Chondrocyte (in vitro differentiated cells): ENCODE measurements around the gene GREB1L. TPM values are rescaled to one million over a fixed set of nuclear protein-coding genes. Genes with fewer than 3 reads are reported as not detected.

Source experiments
- DNase-seq: peaks from one replicate; pipeline ENCODE4 v3.0.0; 2021; ENCODE audit warnings: mixed read lengths, low spot score
- H3K27ac Mint-ChIP-seq: one replicate; pipeline ENCODE4 v1.8.0; 2021; ENCODE audit warnings: mild to moderate bottlenecking, moderate library complexity, mixed read lengths; ENCODE audit not compliant: unreplicated experiment
- H3K27me3 Mint-ChIP-seq: 2 replicates; pipeline ENCODE4 v1.8.0; 2021; ENCODE audit warnings: low read depth, mixed read lengths
- H3K36me3 Mint-ChIP-seq: 2 replicates; pipeline ENCODE4 v1.8.0; 2021; ENCODE audit warnings: low read depth, mixed read lengths
- H3K4me1 Mint-ChIP-seq: 2 replicates; pipeline ENCODE4 v1.8.0; 2021; ENCODE audit warnings: low read depth, mild to moderate bottlenecking, mixed read lengths
- H3K4me3 Mint-ChIP-seq: one replicate; pipeline ENCODE4 v1.8.0; 2021; ENCODE audit warnings: mild to moderate bottlenecking, moderate library complexity, mixed read lengths; ENCODE audit not compliant: unreplicated experiment
- H3K9me3 Mint-ChIP-seq: 2 replicates; pipeline ENCODE4 v1.8.0; 2021; ENCODE audit warnings: low read depth, mixed read lengths
- total RNA-seq: library from RNA; stranded (reverse); gene quantifications from 3 replicates; pipeline ENCODE4 v1.2.1, GENCODE V29; 2021
- TF ChIP-seq, protein P1 (sequence below): fragments of 200-600 bp; sonication (generic); IDR thresholded peaks from 2 replicates; pipeline ENCODE4 v1.5.0; 2021; ENCODE audit warnings: antibody characterized with exemption, mild to moderate bottlenecking, moderate library complexity

The GREB1L gene
- total RNA-seq, 1 donor from 2014 or later, result 2.4 TPM

DNA sequence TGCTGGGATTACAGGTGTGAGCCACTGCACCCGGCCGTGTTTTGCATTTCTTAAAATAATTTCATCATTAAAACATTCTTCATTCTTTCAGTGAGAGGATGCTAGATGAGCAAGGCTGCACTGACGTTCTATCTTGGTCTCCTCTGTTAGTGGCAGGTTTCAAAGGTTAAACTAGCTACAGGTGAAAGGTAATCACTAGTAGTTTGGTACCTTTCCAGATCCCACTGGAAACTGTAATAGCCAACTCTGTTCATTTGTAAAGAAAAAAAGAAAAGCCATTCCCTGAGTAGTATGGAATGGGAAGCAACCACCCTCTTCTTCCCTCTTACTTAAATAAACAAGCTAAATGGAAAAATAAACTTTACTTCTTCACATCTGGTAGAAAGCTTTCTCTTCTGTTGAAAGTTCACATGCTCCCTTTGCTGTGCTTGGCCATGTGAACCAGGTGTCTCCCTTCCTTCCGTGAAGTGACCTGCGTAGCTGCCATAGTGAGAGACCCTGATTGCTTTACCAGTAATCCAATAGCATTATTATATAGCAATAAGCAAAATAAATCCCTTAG, 94.0 kb downstream of the GREB1L start:
- Mint-ChIP-seq H3K4me1 (peaks cover 12% of the 10 kb centered on the region), H3K9me3 (no peaks in the 10 kb centered on the region), H3K27ac (no peak overlapping the region), H3K27me3 (no peaks in the 10 kb centered on the region), H3K4me3 (no peak overlapping the region), H3K36me3 (no peaks in the 10 kb centered on the region)
- TF ChIP-seq, protein P1, sequence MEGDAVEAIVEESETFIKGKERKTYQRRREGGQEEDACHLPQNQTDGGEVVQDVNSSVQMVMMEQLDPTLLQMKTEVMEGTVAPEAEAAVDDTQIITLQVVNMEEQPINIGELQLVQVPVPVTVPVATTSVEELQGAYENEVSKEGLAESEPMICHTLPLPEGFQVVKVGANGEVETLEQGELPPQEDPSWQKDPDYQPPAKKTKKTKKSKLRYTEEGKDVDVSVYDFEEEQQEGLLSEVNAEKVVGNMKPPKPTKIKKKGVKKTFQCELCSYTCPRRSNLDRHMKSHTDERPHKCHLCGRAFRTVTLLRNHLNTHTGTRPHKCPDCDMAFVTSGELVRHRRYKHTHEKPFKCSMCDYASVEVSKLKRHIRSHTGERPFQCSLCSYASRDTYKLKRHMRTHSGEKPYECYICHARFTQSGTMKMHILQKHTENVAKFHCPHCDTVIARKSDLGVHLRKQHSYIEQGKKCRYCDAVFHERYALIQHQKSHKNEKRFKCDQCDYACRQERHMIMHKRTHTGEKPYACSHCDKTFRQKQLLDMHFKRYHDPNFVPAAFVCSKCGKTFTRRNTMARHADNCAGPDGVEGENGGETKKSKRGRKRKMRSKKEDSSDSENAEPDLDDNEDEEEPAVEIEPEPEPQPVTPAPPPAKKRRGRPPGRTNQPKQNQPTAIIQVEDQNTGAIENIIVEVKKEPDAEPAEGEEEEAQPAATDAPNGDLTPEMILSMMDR, result no peak
- no peak for DNase-seq

DNA sequence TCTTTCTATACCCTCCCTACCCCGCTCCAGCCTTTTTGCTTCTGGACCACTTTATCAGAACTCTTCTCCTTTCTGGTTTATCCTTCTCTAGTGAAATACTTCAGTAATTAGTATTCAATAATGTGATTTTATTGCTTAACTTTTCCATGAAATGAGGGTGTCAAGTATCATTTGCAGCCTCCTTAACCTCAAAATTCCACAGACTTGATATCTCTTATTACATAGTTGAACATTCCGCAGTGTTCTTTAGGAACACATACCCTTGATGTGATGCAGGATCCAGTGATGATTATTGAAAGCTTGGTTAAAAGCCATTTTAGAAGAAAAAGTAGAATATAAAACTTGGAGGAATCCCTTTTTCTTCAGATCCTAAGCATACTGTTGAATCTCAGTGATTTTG, 94.8 kb downstream of the GREB1L start:
- DNase-seq, result no peak
- H3K4me3 Mint-ChIP-seq, result no peak overlapping the region
- no peaks in the 10 kb centered on the region for H3K36me3 Mint-ChIP-seq
- TF ChIP-seq, protein P1, result no peak
- no peaks in the 10 kb centered on the region for H3K9me3 Mint-ChIP-seq
- H3K4me1 Mint-ChIP-seq, result peaks cover 12% of the 10 kb centered on the region
- no peaks in the 10 kb centered on the region for H3K27me3 Mint-ChIP-seq
- H3K27ac Mint-ChIP-seq, result no peak overlapping the region

DNA sequence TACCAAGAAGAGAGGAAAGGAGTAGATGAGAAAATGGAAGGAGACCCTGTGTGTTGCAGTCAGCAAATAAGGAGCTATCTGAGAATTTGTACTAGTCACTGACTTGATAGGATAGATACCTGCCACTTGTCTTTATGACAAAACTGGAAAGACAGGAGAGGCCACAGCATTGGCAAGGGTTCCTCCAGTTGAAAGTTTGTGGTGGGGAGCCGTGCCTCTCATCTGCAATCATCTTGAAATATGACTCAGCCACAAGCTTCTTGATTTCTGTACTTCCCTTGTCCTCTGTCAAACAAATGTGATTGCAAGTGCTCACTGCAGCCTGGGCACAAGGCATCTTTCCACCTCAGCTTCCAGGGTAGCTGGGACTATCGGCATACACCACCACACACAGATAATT, 99.1 kb downstream of the GREB1L start:
- H3K9me3 Mint-ChIP-seq, result no peaks in the 10 kb centered on the region
- H3K27me3 Mint-ChIP-seq, result peaks cover 5% of the 10 kb centered on the region
- H3K27ac Mint-ChIP-seq, result no peak overlapping the region
- TF ChIP-seq, protein P1, result no peak
- no peak for DNase-seq
- H3K4me3 Mint-ChIP-seq, result no peak overlapping the region
- H3K36me3 Mint-ChIP-seq, result no peaks in the 10 kb centered on the region
- H3K4me1 Mint-ChIP-seq, result peaks cover 8% of the 10 kb centered on the region

DNA sequence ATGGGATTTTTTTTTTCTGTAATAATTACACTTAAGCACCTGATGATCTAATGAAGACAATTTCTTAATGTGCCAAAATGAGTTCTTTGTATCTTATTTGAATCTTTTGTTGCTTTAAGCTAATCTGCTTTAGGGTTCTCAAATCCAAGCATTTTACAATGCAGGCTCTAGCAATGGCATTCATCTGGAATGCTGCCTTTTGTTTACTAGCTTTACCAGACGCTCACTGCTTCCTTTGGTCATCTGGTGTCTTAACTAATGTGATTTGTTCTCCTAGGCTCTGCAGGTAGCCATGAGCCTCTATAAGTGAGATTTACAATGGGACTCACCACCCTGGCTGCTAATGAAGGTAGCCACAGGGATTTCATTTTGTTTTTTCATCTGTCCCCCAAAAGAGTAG, 100.3 kb downstream of the GREB1L start:
- Mint-ChIP-seq H3K27me3 (peaks cover 10% of the 10 kb centered on the region), H3K9me3 (no peaks in the 10 kb centered on the region), H3K4me3 (no peak overlapping the region), H3K4me1 (no peaks in the 10 kb centered on the region), H3K36me3 (no peaks in the 10 kb centered on the region), H3K27ac (no peak overlapping the region)
- DNase-seq, result no peak
- TF ChIP-seq, protein P1, result no peak

DNA sequence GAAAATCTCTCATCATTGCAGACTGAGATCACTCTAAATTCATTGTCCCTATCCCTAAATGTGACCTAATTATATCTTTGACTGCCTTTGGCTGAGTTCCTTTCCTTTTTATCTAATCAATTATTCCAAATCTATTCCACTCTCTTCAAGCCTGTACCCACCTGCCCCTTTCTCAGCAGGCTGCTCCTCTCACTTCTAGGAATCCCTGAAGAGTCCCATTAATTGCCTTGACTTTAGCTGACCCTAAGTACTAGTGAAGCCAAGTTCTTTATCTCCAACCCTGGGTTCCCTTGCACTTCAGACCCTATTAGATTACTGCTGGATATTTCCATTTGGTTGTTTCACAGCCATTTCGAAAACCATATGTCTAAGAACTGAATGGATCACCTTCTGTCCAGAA, 102.8 kb downstream of the GREB1L start:
- Mint-ChIP-seq H3K4me3 (no peak overlapping the region), H3K27me3 (peaks cover 11% of the 10 kb centered on the region), H3K9me3 (no peaks in the 10 kb centered on the region), H3K27ac (no peak overlapping the region), H3K4me1 (no peaks in the 10 kb centered on the region), H3K36me3 (no peaks in the 10 kb centered on the region)
- TF ChIP-seq, protein P1, result no peak
- no peak for DNase-seq
